HepG2 (cell line): Measurements from ENCODE around the gene TOP2A. TPM values are rescaled to one million over a fixed set of nuclear protein-coding genes. Genes with fewer than 3 reads are reported as not detected.

ENCODE experiments used
- CCAR2 ChIP-seq: fragments of 200-400 bp; formaldehyde crosslinking; optimal IDR thresholded peaks from 2 replicates; pipeline ENCODE3; 2018; ENCODE audit warnings: low read depth, mild to moderate bottlenecking, low read length, moderate library complexity
- HMGA1 ChIP-seq: sonication (generic); formaldehyde crosslinking; conservative IDR thresholded peaks from 2 replicates; pipeline ENCODE4 v1.4.0; 2020; ENCODE audit warnings: missing genetic modification reagents
- MED1 ChIP-seq: sonication (generic); formaldehyde crosslinking; IDR thresholded peaks from 2 replicates; pipeline ENCODE4 v1.4.0; 2020; ENCODE audit warnings: missing genetic modification reagents
- MIER3 ChIP-seq: IDR thresholded peaks from 2 replicates; pipeline ENCODE4 v1.6.1; 2016; ENCODE audit warnings: missing compliant biosample characterization, borderline replicate concordance
- MYPOP ChIP-seq: sonication (generic); formaldehyde crosslinking; IDR thresholded peaks from 2 replicates; pipeline ENCODE4 v1.8.1; 2023; ENCODE audit warnings: mild to moderate bottlenecking, moderate library complexity, missing genetic modification reagents
- NR2F6 ChIP-seq, 2 experiments: IDR thresholded peaks; 2 replicates each; pipeline ENCODE4 v1.6.1; 2016; ENCODE audit warnings: antibody characterized with exemption in 1 of 2, mild to moderate bottlenecking in 1 of 2
- PTBP1 ChIP-seq: fragments of 200-400 bp; formaldehyde crosslinking; IDR thresholded peaks from 2 replicates; pipeline ENCODE4 v1.6.1; 2018; ENCODE audit warnings: low read length, low read depth; ENCODE audit not compliant: poor library complexity, severe bottlenecking
- RARG ChIP-seq: sonication (generic); formaldehyde crosslinking; IDR thresholded peaks from 2 replicates; pipeline ENCODE4 v1.4.0; 2020; ENCODE audit warnings: low read depth, mild to moderate bottlenecking, missing genetic modification reagents
- RBFOX2 ChIP-seq: fragments of 200-400 bp; formaldehyde crosslinking; IDR thresholded peaks from 2 replicates; pipeline ENCODE4 v1.6.1; 2017; ENCODE audit warnings: low read depth, mild to moderate bottlenecking, low read length
- SRY ChIP-seq: sonication (generic); formaldehyde crosslinking; IDR thresholded peaks from 2 replicates; pipeline ENCODE4 v1.8.0; 2022; ENCODE audit warnings: mild to moderate bottlenecking, missing genetic modification reagents
- ZBTB1 ChIP-seq: sonication (generic); formaldehyde crosslinking; IDR thresholded peaks from 2 replicates; pipeline ENCODE4 v1.4.0; 2020; ENCODE audit warnings: missing genetic modification reagents, borderline replicate concordance
- ZBTB25 ChIP-seq: IDR thresholded peaks from 2 replicates; pipeline ENCODE4 v1.6.1; 2018; ENCODE audit warnings: missing genetic modification reagents
- ZNF20 ChIP-seq: sonication (generic); formaldehyde crosslinking; IDR thresholded peaks from 2 replicates; pipeline ENCODE4 v1.4.0; 2020; ENCODE audit warnings: mild to moderate bottlenecking, moderate library complexity, missing genetic modification reagents
- ZNF549 ChIP-seq: sonication (generic); formaldehyde crosslinking; IDR thresholded peaks from 2 replicates; pipeline ENCODE4 v1.5.0; 2020; ENCODE audit warnings: missing genetic modification reagents
- ZNF713 ChIP-seq: sonication (generic); formaldehyde crosslinking; IDR thresholded peaks from 2 replicates; pipeline ENCODE4 v1.4.0; 2020; ENCODE audit warnings: mild to moderate bottlenecking, missing genetic modification reagents
- ZSCAN29 ChIP-seq: sonication (generic); formaldehyde crosslinking; conservative IDR thresholded peaks from 2 replicates; pipeline ENCODE4 v1.4.0; 2020; ENCODE audit warnings: mild to moderate bottlenecking, missing genetic modification reagents
- polyA plus RNA-seq, 8 experiments: library from polyadenylated mRNA; depleted of rRNA in 3 of 8; stranded (reverse) in 7 of 8; unstranded in 1 of 8; fragments of >200 nt; fragmentation: Illumina TruSeq in 4 of 8; extraction: Trizol in 4 of 8; gene quantifications; 2 replicates each; pipeline versions ENCODE4 v1.2.1 to v1.2.3, GENCODE V29; 2011 to 2016; ENCODE audit warnings: low read depth in 4 of 8, missing spikeins in 1 of 8, mixed read lengths in 1 of 8; ENCODE audit not compliant: insufficient read depth in 1 of 8
- total RNA-seq, 5 experiments: library from RNA; depleted of rRNA; stranded (reverse); fragments of >200 nt; fragmentation: Illumina TruSeq; extraction: Trizol; gene quantifications; 2 replicates each; pipeline ENCODE4 v1.2.3, GENCODE V29; 2016; ENCODE audit warnings: low read depth in 1 of 5
- TF ChIP-seq, protein P1 (sequence below): sonication (generic); formaldehyde crosslinking; IDR thresholded peaks from 2 replicates; pipeline ENCODE4 v1.5.0; 2020; ENCODE audit warnings: mild to moderate bottlenecking, missing genetic modification reagents, moderate library complexity
- TF ChIP-seq, protein P2 (sequence below): sonication (generic); formaldehyde crosslinking; conservative IDR thresholded peaks from 2 replicates; pipeline ENCODE4 v1.8.1; 2023; ENCODE audit warnings: missing genetic modification reagents
- TF ChIP-seq, protein P3 (sequence below): sonication (generic); formaldehyde crosslinking; IDR thresholded peaks from 2 replicates; pipeline ENCODE4 v1.4.0; 2020; ENCODE audit warnings: missing genetic modification reagents
- TF ChIP-seq, protein P4 (sequence below): sonication (generic); formaldehyde crosslinking; IDR thresholded peaks from 2 replicates; pipeline ENCODE4 v1.8.1; 2023; ENCODE audit warnings: mild to moderate bottlenecking, missing genetic modification reagents

Gene TOP2A
- total and polyA plus RNA-seq, 2 of the 13 experiments (the other 11 are each of a cell fraction or from before 2014, with no cell fraction given) = 108 to 327 TPM

DNA sequence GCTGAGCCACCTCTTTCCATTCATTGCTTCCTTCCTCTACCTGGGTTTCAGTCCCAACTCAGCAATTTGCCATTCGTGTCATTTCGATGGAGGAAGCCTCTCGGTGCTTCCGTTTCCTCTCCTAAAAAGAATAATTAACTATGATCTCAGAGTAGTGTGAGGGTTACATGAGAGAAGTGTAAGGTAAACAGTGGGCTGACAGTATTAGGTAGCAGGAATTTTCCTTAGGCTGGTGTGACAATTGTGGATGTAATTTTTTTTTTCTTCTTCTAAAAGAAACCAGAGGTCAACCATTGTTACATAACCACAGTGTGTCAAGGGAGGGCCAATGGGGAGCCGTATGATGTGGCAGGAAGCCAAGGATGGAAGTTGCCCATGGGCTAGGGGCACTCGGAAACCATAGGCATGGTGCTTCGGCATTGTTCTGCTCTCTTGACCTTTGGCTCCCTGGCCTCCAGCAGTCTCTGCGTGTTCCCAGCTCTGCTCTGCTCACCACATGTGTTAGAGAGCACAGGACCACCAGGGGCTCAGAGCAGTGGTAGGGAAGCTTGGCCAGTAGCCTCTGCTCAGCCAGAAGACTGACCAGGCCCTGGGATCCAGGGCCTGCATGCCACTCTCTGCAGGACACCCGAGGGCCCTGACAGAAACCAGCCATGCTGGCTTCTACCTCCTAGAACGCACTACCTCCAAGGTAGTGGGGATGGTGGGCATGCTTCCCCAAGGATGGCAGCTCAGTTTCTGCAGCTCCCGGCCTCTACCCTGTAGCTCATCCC lies 2.0 kb upstream of the TOP2A start (continued):
- TF ChIP-seq, protein P1, sequence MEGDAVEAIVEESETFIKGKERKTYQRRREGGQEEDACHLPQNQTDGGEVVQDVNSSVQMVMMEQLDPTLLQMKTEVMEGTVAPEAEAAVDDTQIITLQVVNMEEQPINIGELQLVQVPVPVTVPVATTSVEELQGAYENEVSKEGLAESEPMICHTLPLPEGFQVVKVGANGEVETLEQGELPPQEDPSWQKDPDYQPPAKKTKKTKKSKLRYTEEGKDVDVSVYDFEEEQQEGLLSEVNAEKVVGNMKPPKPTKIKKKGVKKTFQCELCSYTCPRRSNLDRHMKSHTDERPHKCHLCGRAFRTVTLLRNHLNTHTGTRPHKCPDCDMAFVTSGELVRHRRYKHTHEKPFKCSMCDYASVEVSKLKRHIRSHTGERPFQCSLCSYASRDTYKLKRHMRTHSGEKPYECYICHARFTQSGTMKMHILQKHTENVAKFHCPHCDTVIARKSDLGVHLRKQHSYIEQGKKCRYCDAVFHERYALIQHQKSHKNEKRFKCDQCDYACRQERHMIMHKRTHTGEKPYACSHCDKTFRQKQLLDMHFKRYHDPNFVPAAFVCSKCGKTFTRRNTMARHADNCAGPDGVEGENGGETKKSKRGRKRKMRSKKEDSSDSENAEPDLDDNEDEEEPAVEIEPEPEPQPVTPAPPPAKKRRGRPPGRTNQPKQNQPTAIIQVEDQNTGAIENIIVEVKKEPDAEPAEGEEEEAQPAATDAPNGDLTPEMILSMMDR (CRISPR knock-in tag) = 0 out of 2 replicates have a peak, but pooled peaks have one; percentile 14
- no peak; the same call in 1 of the 2 replicates for TF ChIP-seq SRY
- no peak for TF ChIP-seq PTBP1
- no peak for TF ChIP-seq ZNF713 (CRISPR knock-in tag)
- peak; percentile 84 for TF ChIP-seq MED1 (CRISPR knock-in tag)
- peak; percentile 91 for TF ChIP-seq ZSCAN29 (CRISPR knock-in tag)
- TF ChIP-seq, protein P2, sequence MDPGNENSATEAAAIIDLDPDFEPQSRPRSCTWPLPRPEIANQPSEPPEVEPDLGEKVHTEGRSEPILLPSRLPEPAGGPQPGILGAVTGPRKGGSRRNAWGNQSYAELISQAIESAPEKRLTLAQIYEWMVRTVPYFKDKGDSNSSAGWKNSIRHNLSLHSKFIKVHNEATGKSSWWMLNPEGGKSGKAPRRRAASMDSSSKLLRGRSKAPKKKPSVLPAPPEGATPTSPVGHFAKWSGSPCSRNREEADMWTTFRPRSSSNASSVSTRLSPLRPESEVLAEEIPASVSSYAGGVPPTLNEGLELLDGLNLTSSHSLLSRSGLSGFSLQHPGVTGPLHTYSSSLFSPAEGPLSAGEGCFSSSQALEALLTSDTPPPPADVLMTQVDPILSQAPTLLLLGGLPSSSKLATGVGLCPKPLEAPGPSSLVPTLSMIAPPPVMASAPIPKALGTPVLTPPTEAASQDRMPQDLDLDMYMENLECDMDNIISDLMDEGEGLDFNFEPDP (CRISPR knock-in tag) = no peak
- TF ChIP-seq RBFOX2 = no peak
- peak; percentile 98 for TF ChIP-seq NR2F6 (IDR thresholded peaks at IDR 0.05)
- peak; percentile 98 for TF ChIP-seq NR2F6 (CRISPR knock-in tag; IDR thresholded peaks at IDR 0.05)
- TF ChIP-seq, protein P3, sequence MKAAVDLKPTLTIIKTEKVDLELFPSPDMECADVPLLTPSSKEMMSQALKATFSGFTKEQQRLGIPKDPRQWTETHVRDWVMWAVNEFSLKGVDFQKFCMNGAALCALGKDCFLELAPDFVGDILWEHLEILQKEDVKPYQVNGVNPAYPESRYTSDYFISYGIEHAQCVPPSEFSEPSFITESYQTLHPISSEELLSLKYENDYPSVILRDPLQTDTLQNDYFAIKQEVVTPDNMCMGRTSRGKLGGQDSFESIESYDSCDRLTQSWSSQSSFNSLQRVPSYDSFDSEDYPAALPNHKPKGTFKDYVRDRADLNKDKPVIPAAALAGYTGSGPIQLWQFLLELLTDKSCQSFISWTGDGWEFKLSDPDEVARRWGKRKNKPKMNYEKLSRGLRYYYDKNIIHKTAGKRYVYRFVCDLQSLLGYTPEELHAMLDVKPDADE = no peak
- TF ChIP-seq ZNF20 (CRISPR knock-in tag) = no peak
- TF ChIP-seq ZBTB1 (CRISPR knock-in tag) = no peak
- TF ChIP-seq MYPOP (CRISPR knock-in tag) = no peak
- peak; percentile 78 for TF ChIP-seq CCAR2
- TF ChIP-seq MIER3 (CRISPR knock-in tag) = peak; percentile 84; the same call in 1 of the 2 replicates
- TF ChIP-seq ZNF549 (CRISPR knock-in tag) = no peak
- TF ChIP-seq, protein P4, sequence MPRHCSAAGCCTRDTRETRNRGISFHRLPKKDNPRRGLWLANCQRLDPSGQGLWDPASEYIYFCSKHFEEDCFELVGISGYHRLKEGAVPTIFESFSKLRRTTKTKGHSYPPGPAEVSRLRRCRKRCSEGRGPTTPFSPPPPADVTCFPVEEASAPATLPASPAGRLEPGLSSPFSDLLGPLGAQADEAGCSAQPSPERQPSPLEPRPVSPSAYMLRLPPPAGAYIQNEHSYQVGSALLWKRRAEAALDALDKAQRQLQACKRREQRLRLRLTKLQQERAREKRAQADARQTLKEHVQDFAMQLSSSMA (CRISPR knock-in tag) = no peak
- TF ChIP-seq HMGA1 (CRISPR knock-in tag) = no peak
- TF ChIP-seq ZBTB25 = no peak
- TF ChIP-seq RARG = no peak
